IMR-90 (cell line): ENCODE data around the gene CAMP. TPM values are rescaled to one million over a fixed set of nuclear protein-coding genes. Genes with fewer than 3 reads are reported as not detected.

ENCODE experiments used
- ATAC-seq: fragments of 200-7000 bp; cut with Tn5 transposase; 2 replicates; pipeline ENCODE4 v1.9.1; 2020; ENCODE audit warnings: low read depth, mild to moderate bottlenecking, moderate library complexity
- BruUV-seq: library from RNA; stranded (reverse); fragments of 400-500 nt; replicated peaks from 2 replicates; lab custom pipeline; 2021; lab: Mats Ljungman, UMichigan
- CTCF ChIA-PET: fragments of 300-600 bp; formaldehyde crosslinking; extraction: SDS; loops from one replicate; lab custom pipeline; 2021; ENCODE audit warnings: antibody characterized with exemption; lab: Yijun Ruan, JAX
- POLR2A ChIA-PET: fragments of 300-600 bp; sonication (Branson Sonifier 250); formaldehyde crosslinking; loops from one replicate; lab custom pipeline; 2022; ENCODE audit warnings: antibody characterized with exemption; ENCODE audit not compliant: unreplicated experiment; lab: Charles Lee
- DNase-seq: peaks from one replicate; pipeline ENCODE4 v3.0.0; 2013
- H2AFZ ChIP-seq: replicated peaks from 2 replicates; pipeline ENCODE3; 2013; ENCODE audit warnings: low read length, mild to moderate bottlenecking; ENCODE audit not compliant: poor library complexity
- H2AK5ac ChIP-seq: 2 replicates; pipeline ENCODE4 v1.6.1; 2013; ENCODE audit warnings: low read depth, low read length, inconsistent platforms
- H2AK9ac ChIP-seq: replicated peaks from 2 replicates; pipeline ENCODE3; 2013; ENCODE audit warnings: mild to moderate bottlenecking, low read depth, low read length, moderate library complexity; ENCODE audit not compliant: poor library complexity
- H2BK120ac ChIP-seq: 2 replicates; pipeline ENCODE4 v1.6.1; 2013; ENCODE audit warnings: low read depth, low read length, inconsistent platforms
- H2BK15ac ChIP-seq: 3 replicates; pipeline ENCODE4 v1.6.1; 2013; ENCODE audit warnings: low read depth, low read length, inconsistent platforms
- H2BK20ac ChIP-seq: 2 replicates; pipeline ENCODE4 v1.6.1; 2013; ENCODE audit warnings: low read depth, mild to moderate bottlenecking, inconsistent platforms, low read length, moderate library complexity
- H2BK5ac ChIP-seq: 2 replicates; pipeline ENCODE4 v1.6.1; 2013; ENCODE audit warnings: mild to moderate bottlenecking, low read depth, low read length, inconsistent platforms; ENCODE audit not compliant: poor library complexity, severe bottlenecking
- H3K14ac ChIP-seq: replicated peaks from 2 replicates; pipeline ENCODE4 v1.6.1; 2013; ENCODE audit warnings: low read depth, low read length, inconsistent platforms
- H3K18ac ChIP-seq: 2 replicates; pipeline ENCODE4 v1.6.1; 2013; ENCODE audit warnings: low read depth, low read length, control low read depth
- H3K23ac ChIP-seq: 2 replicates; pipeline ENCODE4 v1.6.1; 2013; ENCODE audit warnings: low read depth, low read length, inconsistent platforms
- H3K27ac ChIP-seq: 2 replicates; pipeline ENCODE4 v1.5.1; 2013; ENCODE audit warnings: mild to moderate bottlenecking, control low read depth, low read length; ENCODE audit not compliant: insufficient read depth
- H3K27me3 ChIP-seq: 2 replicates; pipeline ENCODE4 v1.6.1; 2013; ENCODE audit warnings: low read length; ENCODE audit not compliant: control insufficient read depth, insufficient read depth
- H3K36me3 ChIP-seq: 2 replicates; pipeline ENCODE4 v1.6.1; 2013; ENCODE audit warnings: low read length, mixed read lengths; ENCODE audit not compliant: control insufficient read depth, insufficient read depth
- H3K4ac ChIP-seq: 2 replicates; pipeline ENCODE4 v1.6.1; 2013; ENCODE audit warnings: low read depth, low read length, inconsistent platforms
- H3K4me1 ChIP-seq: 2 replicates; pipeline ENCODE4 v1.6.1; 2013; ENCODE audit warnings: low read length, mixed read lengths; ENCODE audit not compliant: control insufficient read depth, insufficient read depth
- H3K4me2 ChIP-seq: 2 replicates; pipeline ENCODE4 v1.6.1; 2013; ENCODE audit warnings: low read depth, mild to moderate bottlenecking, control low read depth, low read length, moderate library complexity
- H3K4me3 ChIP-seq: 2 replicates; pipeline ENCODE4 v1.5.1; 2013; ENCODE audit warnings: low read depth, mild to moderate bottlenecking, control low read depth, low read length, moderate library complexity; ENCODE audit not compliant: insufficient read depth
- H3K56ac ChIP-seq: 2 replicates; pipeline ENCODE4 v1.6.1; 2013; ENCODE audit warnings: low read length, inconsistent platforms; ENCODE audit not compliant: insufficient read depth; ENCODE audit errors: extremely low read depth
- H3K79me1 ChIP-seq, 2 experiments: 2 replicates each; pipeline ENCODE4 v1.6.1; 2013; ENCODE audit warnings: low read length in 2 of 2, inconsistent platforms in 1 of 2, low read depth in 1 of 2
- H3K9ac ChIP-seq: 2 replicates; pipeline ENCODE4 v1.6.1; 2013; ENCODE audit warnings: low read depth, low read length, control low read depth
- H3K9me1 ChIP-seq: 2 replicates; pipeline ENCODE4 v1.6.1; 2013; ENCODE audit warnings: low read length, inconsistent platforms; ENCODE audit not compliant: insufficient read depth
- H3K9me3 ChIP-seq: 2 replicates; pipeline ENCODE4 v1.6.1; 2013; ENCODE audit warnings: low read length; ENCODE audit not compliant: control insufficient read depth, insufficient read depth
- H4K20me1 ChIP-seq: 2 replicates; pipeline ENCODE4 v1.6.1; 2013; ENCODE audit warnings: low read length, inconsistent platforms; ENCODE audit not compliant: insufficient read depth
- H4K5ac ChIP-seq: 2 replicates; pipeline ENCODE4 v1.6.1; 2013; ENCODE audit warnings: mild to moderate bottlenecking, low read depth, low read length, control low read depth
- H4K8ac ChIP-seq, 2 experiments: 2 replicates each; pipeline ENCODE4 v1.6.1; 2013; ENCODE audit warnings: low read depth in 2 of 2, low read length in 2 of 2, control low read depth in 1 of 2, inconsistent platforms in 1 of 2
- H4K91ac ChIP-seq: 2 replicates; pipeline ENCODE4 v1.6.1; 2013; ENCODE audit warnings: low read depth, low read length, inconsistent platforms; ENCODE audit not compliant: insufficient read depth
- BHLHE40 ChIP-seq: fragments of 150-350 bp; IDR thresholded peaks from 2 replicates; pipeline ENCODE4 v1.6.1; 2016; ENCODE audit warnings: mild to moderate bottlenecking, low read depth, low read length
- CEBPB ChIP-seq: IDR thresholded peaks from 2 replicates; pipeline ENCODE4 v1.6.1; 2012; ENCODE audit warnings: low read depth, low read length, improper control_type of control experiment
- CHD1 ChIP-seq: IDR thresholded peaks from 2 replicates; pipeline ENCODE4 v1.6.1; 2012; ENCODE audit warnings: low read depth, low read length, improper control_type of control experiment
- MAFK ChIP-seq: IDR thresholded peaks from 2 replicates; pipeline ENCODE4 v1.6.1; 2012; ENCODE audit warnings: low read depth, low read length, improper control_type of control experiment
- MAZ ChIP-seq: IDR thresholded peaks from 2 replicates; pipeline ENCODE4 v1.6.1; 2012; ENCODE audit warnings: low read depth, mild to moderate bottlenecking, low read length, improper control_type of control experiment, moderate library complexity, borderline replicate concordance
- MXI1 ChIP-seq: IDR thresholded peaks from 2 replicates; pipeline ENCODE4 v1.6.1; 2012; ENCODE audit warnings: low read depth, mild to moderate bottlenecking, low read length, moderate library complexity, borderline replicate concordance
- POLR2A ChIP-seq: IDR thresholded peaks from 2 replicates; pipeline ENCODE4 v1.6.1; 2012; ENCODE audit warnings: mild to moderate bottlenecking, low read depth, low read length
- WGBS, 2 experiments: methylation state at CpG; one replicate each; pipeline versions ENCODE4 v1.1.5 to v1.1.7; 2013; ENCODE audit warnings: missing lambda C conversion rate in 2 of 2; ENCODE audit not compliant: insufficient read length in 1 of 2; ENCODE audit errors: extremely low coverage in 2 of 2; 5-methylcytosine and 5-hydroxymethylcytosine counted together
- dilution Hi-C: fragments of 300-500 bp; cut with HindIII; formaldehyde crosslinking; loops from one replicate; pipeline ENCODE4 v1.14.3; 2018; ENCODE audit warnings: low sequenced_read_pairs; ENCODE audit not compliant: unreplicated experiment
- in situ Hi-C: fragments of 300-500 bp; cut with MboI; formaldehyde crosslinking; loops from 3 replicates; pipeline ENCODE4 v1.14.3; 2019; ENCODE audit warnings: low sequenced_read_pairs, inconsistent platforms, mixed read lengths
- intact Hi-C: fragments of 100-400 bp; cut with micrococcal nuclease; formaldehyde crosslinking; loops from 2 replicates; pipeline ENCODE4 v1.10.0; 2022
- polyA plus RNA-seq, 3 experiments: library from polyadenylated mRNA; depleted of rRNA; stranded (reverse); fragments of >200 nt; gene quantifications; 2 replicates each; pipeline ENCODE4 v1.2.3, GENCODE V29; 2012; ENCODE audit warnings: low replicate concordance in 1 of 3
- total RNA-seq: library from RNA; depleted of rRNA; stranded (reverse); fragments of >200 nt; gene quantifications from 2 replicates; pipeline ENCODE4 v1.2.3, GENCODE V29; 2012
- TF ChIP-seq, protein P1 (sequence below): conservative IDR thresholded peaks from 2 replicates; pipeline ENCODE4 v1.5.1; 2012; ENCODE audit warnings: mild to moderate bottlenecking, low read depth, low read length, improper control_type of control experiment
- TF ChIP-seq, protein P2 (sequence below): fragments of 150-350 bp; IDR thresholded peaks from 2 replicates; pipeline ENCODE4 v1.6.1; 2016; ENCODE audit warnings: low read depth, mild to moderate bottlenecking, low read length, moderate library complexity, borderline replicate concordance

Gene CAMP
- total and polyA plus RNA-seq, 2 of the 4 experiments (the other 2 are of a cell fraction): not detected

DNA sequence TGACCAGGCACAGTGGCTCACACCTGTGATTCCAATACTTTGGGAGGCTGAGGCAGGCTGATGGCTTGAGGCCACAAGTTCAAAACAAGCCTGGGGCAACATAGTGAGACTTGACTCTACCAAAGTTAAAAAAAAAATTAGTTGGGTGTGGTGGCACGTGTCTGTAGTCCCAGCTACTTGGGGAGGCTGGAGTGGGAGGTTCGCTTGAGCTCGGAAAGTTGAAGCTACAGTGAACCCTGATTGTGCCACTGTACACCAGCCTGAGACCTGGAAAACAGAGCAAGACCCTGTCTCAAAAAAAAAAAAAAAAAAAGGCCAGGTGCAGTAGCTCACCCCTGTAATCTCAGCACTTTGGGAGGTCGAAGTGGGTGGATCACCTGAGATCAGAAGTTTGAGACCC, 38.2 kb upstream of the CAMP start:
- intact Hi-C loops: no loop called here
- Histone ChIP-seq H3K56ac (no peak overlapping the region), H4K20me1 (0 out of 2 replicates have a peak, but pooled peaks cover 3% of the 10 kb centered on the region), H3K79me1 (peaks cover 24 to 39% of the 10 kb centered on the region in 2 experiments), H3K27me3 (no peaks in the 10 kb centered on the region), H2BK5ac (no peak overlapping the region), H3K18ac (no peak overlapping the region), H3K9me3 (no peaks in the 10 kb centered on the region), H4K8ac (no peak overlapping the region), H3K4ac (no peak overlapping the region), H2AK5ac (no peak overlapping the region), H3K27ac (no peak overlapping the region), H3K4me3 (no peak overlapping the region), H4K91ac (no peak overlapping the region), H2BK15ac (no peak overlapping the region), H3K36me3 (peaks cover 12% of the 10 kb centered on the region), H4K5ac (no peak overlapping the region), H3K23ac (no peak overlapping the region), H3K9me1 (peaks cover 3% of the 10 kb centered on the region; the same call in 1 of the 2 replicates), H3K4me1 (peaks cover 2% of the 10 kb centered on the region; the same call in 1 of the 2 replicates), H3K4me2 (no peak overlapping the region), H2AK9ac (no peak overlapping the region), H3K14ac (no peak overlapping the region), H2BK120ac (no peak overlapping the region), H3K9ac (no peak overlapping the region), H2AFZ (no peak overlapping the region), H2BK20ac (no peak overlapping the region)
- dilution Hi-C loops: no loop called here
- TF ChIP-seq, protein P1, sequence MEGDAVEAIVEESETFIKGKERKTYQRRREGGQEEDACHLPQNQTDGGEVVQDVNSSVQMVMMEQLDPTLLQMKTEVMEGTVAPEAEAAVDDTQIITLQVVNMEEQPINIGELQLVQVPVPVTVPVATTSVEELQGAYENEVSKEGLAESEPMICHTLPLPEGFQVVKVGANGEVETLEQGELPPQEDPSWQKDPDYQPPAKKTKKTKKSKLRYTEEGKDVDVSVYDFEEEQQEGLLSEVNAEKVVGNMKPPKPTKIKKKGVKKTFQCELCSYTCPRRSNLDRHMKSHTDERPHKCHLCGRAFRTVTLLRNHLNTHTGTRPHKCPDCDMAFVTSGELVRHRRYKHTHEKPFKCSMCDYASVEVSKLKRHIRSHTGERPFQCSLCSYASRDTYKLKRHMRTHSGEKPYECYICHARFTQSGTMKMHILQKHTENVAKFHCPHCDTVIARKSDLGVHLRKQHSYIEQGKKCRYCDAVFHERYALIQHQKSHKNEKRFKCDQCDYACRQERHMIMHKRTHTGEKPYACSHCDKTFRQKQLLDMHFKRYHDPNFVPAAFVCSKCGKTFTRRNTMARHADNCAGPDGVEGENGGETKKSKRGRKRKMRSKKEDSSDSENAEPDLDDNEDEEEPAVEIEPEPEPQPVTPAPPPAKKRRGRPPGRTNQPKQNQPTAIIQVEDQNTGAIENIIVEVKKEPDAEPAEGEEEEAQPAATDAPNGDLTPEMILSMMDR: no peak
- TF ChIP-seq MAZ: no peak
- TF ChIP-seq POLR2A: no peak
- TF ChIP-seq MAFK: no peak
- no peak for TF ChIP-seq CHD1
- TF ChIP-seq, protein P2, sequence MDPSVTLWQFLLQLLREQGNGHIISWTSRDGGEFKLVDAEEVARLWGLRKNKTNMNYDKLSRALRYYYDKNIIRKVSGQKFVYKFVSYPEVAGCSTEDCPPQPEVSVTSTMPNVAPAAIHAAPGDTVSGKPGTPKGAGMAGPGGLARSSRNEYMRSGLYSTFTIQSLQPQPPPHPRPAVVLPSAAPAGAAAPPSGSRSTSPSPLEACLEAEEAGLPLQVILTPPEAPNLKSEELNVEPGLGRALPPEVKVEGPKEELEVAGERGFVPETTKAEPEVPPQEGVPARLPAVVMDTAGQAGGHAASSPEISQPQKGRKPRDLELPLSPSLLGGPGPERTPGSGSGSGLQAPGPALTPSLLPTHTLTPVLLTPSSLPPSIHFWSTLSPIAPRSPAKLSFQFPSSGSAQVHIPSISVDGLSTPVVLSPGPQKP: no peak
- no peak for TF ChIP-seq MXI1
- TF ChIP-seq CEBPB: no peak
- TF ChIP-seq BHLHE40: no peak
- no TSS peak for BruUV-seq
- DNase-seq (no peak), ATAC-seq (no peak)
- no CpG with 5 or more reads among the region's 4 CpGs for WGBS, 2 experiments
- CTCF ChIA-PET: no interaction called here
- in situ Hi-C loops: no loop called here
- POLR2A ChIA-PET: interaction anchor here (0.6 kb wide), 1 partner anchor 257 kb away, joined by 10 read pairs; no protein-coding TSS in a partner anchor
